ENCODE results near the gene IRX3.

- TF ChIP-seq CTCF (IDR thresholded peaks at IDR 0.05; ENCODE audit: insufficient read depth, low read length) (no peak), POLR2AphosphoS5 (IDR thresholded peaks at IDR 0.05; ENCODE audit: low read depth) (no peak), GABPA (IDR thresholded peaks at IDR 0.05; ENCODE audit: low read depth) (no peak), SPI1 (IDR thresholded peaks at IDR 0.05; ENCODE audit: borderline replicate concordance, low read depth) (no peak)
- TF ChIP-seq, protein P1, sequence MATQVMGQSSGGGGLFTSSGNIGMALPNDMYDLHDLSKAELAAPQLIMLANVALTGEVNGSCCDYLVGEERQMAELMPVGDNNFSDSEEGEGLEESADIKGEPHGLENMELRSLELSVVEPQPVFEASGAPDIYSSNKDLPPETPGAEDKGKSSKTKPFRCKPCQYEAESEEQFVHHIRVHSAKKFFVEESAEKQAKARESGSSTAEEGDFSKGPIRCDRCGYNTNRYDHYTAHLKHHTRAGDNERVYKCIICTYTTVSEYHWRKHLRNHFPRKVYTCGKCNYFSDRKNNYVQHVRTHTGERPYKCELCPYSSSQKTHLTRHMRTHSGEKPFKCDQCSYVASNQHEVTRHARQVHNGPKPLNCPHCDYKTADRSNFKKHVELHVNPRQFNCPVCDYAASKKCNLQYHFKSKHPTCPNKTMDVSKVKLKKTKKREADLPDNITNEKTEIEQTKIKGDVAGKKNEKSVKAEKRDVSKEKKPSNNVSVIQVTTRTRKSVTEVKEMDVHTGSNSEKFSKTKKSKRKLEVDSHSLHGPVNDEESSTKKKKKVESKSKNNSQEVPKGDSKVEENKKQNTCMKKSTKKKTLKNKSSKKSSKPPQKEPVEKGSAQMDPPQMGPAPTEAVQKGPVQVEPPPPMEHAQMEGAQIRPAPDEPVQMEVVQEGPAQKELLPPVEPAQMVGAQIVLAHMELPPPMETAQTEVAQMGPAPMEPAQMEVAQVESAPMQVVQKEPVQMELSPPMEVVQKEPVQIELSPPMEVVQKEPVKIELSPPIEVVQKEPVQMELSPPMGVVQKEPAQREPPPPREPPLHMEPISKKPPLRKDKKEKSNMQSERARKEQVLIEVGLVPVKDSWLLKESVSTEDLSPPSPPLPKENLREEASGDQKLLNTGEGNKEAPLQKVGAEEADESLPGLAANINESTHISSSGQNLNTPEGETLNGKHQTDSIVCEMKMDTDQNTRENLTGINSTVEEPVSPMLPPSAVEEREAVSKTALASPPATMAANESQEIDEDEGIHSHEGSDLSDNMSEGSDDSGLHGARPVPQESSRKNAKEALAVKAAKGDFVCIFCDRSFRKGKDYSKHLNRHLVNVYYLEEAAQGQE (IDR thresholded peaks at IDR 0.05; ENCODE audit: insufficient replicate concordance, low read depth) = no peak
Measured at GRCh38 chr16:54275956-54276355, 10.6 kb downstream of the IRX3 start.

Data from HL-60 (cell line).